Measurements from ENCODE around the gene TPK1. TPM values are rescaled to one million over a fixed set of nuclear protein-coding genes. Genes with fewer than 3 reads are reported as not detected.

The TPK1 gene
- total and polyA plus RNA-seq, 2 experiments from 2014 or later: 5.9 to 7.3 TPM

GRCh38 chr7:144826208-144826607 is 9.6 kb downstream of the TPK1 start:
- no peaks in the 10 kb centered on the region for H3K9me3 ChIP-seq (ENCODE audit: low read depth)
- H3K4me3 ChIP-seq: no peak overlapping the region
- H3K27me3 ChIP-seq: no peaks in the 10 kb centered on the region
- TF ChIP-seq CTCF (IDR thresholded peaks at IDR 0.05; ENCODE audit: low read depth, low read length): no peak
- H3K27ac ChIP-seq: no peak overlapping the region
- H3K36me3 ChIP-seq: no peaks in the 10 kb centered on the region
- H3K4me1 ChIP-seq (ENCODE audit: low read depth): peaks cover 8% of the 10 kb centered on the region
- peak in 1 of 2 donors; percentile 25 for DNase-seq (ENCODE audit: low read depth in 1 of 2, low spot score in 1 of 2)

- DNase-seq (ENCODE audit: low read depth in 1 of 2, low spot score in 1 of 2): peak in 1 of 2 donors; percentile 64
Measured at GRCh38 chr7:144824360-144824759, 11.5 kb downstream of the TPK1 start.

GRCh38 chr7:144822223-144822622 is 13.6 kb downstream of the TPK1 start:
- no peak overlapping the region for H3K4me3 ChIP-seq
- H3K27me3 ChIP-seq: no peaks in the 10 kb centered on the region
- no peaks in the 10 kb centered on the region for H3K36me3 ChIP-seq
- H3K27ac ChIP-seq: no peak overlapping the region
- H3K9me3 ChIP-seq (ENCODE audit: low read depth): no peaks in the 10 kb centered on the region
- no peaks in the 10 kb centered on the region for H3K4me1 ChIP-seq (ENCODE audit: low read depth)
- no peak for DNase-seq (ENCODE audit: low read depth in 1 of 2, low spot score in 1 of 2)
- TF ChIP-seq CTCF (IDR thresholded peaks at IDR 0.05; ENCODE audit: low read depth, low read length): no peak

More at GRCh38 chr7:144824360-144824759, 11.5 kb downstream of the TPK1 start:
- Histone ChIP-seq H3K27ac (no peak overlapping the region), H3K27me3 (no peaks in the 10 kb centered on the region), H3K4me3 (no peak overlapping the region), H3K4me1 (ENCODE audit: low read depth) (peaks cover 8% of the 10 kb centered on the region), H3K9me3 (ENCODE audit: low read depth) (no peaks in the 10 kb centered on the region), H3K36me3 (no peaks in the 10 kb centered on the region)
- TF ChIP-seq CTCF (IDR thresholded peaks at IDR 0.05; ENCODE audit: low read depth, low read length): no peak

GRCh38 chr7:144821067-144821466 is 14.8 kb downstream of the TPK1 start:
- H3K4me1 ChIP-seq (ENCODE audit: low read depth): no peaks in the 10 kb centered on the region
- TF ChIP-seq CTCF (IDR thresholded peaks at IDR 0.05; ENCODE audit: low read depth, low read length): no peak
- H3K27me3 ChIP-seq: no peaks in the 10 kb centered on the region
- H3K27ac ChIP-seq: no peak overlapping the region
- H3K9me3 ChIP-seq (ENCODE audit: low read depth): no peaks in the 10 kb centered on the region
- no peaks in the 10 kb centered on the region for H3K36me3 ChIP-seq
- H3K4me3 ChIP-seq: no peak overlapping the region
- DNase-seq (ENCODE audit: low read depth in 1 of 2, low spot score in 1 of 2): no peak

- DNase-seq (ENCODE audit: low read depth in 1 of 2, low spot score in 1 of 2): no peak
- no peak for TF ChIP-seq CTCF (IDR thresholded peaks at IDR 0.05; ENCODE audit: low read depth, low read length)
Measured at GRCh38 chr7:144820552-144820951, 15.3 kb downstream of the TPK1 start.

GRCh38 chr7:144819566-144819965 is 16.3 kb downstream of the TPK1 start:
- Histone ChIP-seq H3K4me1 (ENCODE audit: low read depth) (no peaks in the 10 kb centered on the region), H3K27me3 (no peaks in the 10 kb centered on the region), H3K9me3 (ENCODE audit: low read depth) (no peaks in the 10 kb centered on the region), H3K4me3 (no peak overlapping the region), H3K36me3 (no peaks in the 10 kb centered on the region), H3K27ac (no peak overlapping the region)
- TF ChIP-seq CTCF (IDR thresholded peaks at IDR 0.05; ENCODE audit: low read depth, low read length): no peak
- DNase-seq (ENCODE audit: low read depth in 1 of 2, low spot score in 1 of 2): no peak

More at GRCh38 chr7:144820552-144820951, 15.3 kb downstream of the TPK1 start:
- Histone ChIP-seq H3K36me3 (no peaks in the 10 kb centered on the region), H3K4me3 (no peak overlapping the region), H3K27ac (no peak overlapping the region), H3K4me1 (ENCODE audit: low read depth) (no peaks in the 10 kb centered on the region), H3K9me3 (ENCODE audit: low read depth) (no peaks in the 10 kb centered on the region), H3K27me3 (no peaks in the 10 kb centered on the region)

Data from cardiac muscle cell (in vitro differentiated cells and primary cell).